Hepatocyte (in vitro differentiated cells): ENCODE data around the gene PLCD1.

Experiments used
- CTCF ChIP-seq: fragments of 200-600 bp; sonication (generic); IDR thresholded peaks from 2 replicates; pipeline ENCODE4 v1.5.1; 2016; ENCODE audit warnings: antibody characterized with exemption, mild to moderate bottlenecking; ENCODE audit not compliant: poor library complexity
- EZH2 ChIP-seq: fragments of 200-600 bp; sonication (generic); IDR thresholded peaks from 2 replicates; pipeline ENCODE4 v1.6.1; 2016; ENCODE audit warnings: antibody characterized with exemption, mild to moderate bottlenecking, borderline replicate concordance
- EZH2phosphoT487 ChIP-seq: fragments of 200-600 bp; sonication (generic); IDR thresholded peaks from one replicate; pipeline ENCODE4 v1.6.1; 2018; ENCODE audit warnings: antibody characterized with exemption, mild to moderate bottlenecking, low read depth, moderate library complexity; ENCODE audit not compliant: unreplicated experiment, severe bottlenecking

DNA sequence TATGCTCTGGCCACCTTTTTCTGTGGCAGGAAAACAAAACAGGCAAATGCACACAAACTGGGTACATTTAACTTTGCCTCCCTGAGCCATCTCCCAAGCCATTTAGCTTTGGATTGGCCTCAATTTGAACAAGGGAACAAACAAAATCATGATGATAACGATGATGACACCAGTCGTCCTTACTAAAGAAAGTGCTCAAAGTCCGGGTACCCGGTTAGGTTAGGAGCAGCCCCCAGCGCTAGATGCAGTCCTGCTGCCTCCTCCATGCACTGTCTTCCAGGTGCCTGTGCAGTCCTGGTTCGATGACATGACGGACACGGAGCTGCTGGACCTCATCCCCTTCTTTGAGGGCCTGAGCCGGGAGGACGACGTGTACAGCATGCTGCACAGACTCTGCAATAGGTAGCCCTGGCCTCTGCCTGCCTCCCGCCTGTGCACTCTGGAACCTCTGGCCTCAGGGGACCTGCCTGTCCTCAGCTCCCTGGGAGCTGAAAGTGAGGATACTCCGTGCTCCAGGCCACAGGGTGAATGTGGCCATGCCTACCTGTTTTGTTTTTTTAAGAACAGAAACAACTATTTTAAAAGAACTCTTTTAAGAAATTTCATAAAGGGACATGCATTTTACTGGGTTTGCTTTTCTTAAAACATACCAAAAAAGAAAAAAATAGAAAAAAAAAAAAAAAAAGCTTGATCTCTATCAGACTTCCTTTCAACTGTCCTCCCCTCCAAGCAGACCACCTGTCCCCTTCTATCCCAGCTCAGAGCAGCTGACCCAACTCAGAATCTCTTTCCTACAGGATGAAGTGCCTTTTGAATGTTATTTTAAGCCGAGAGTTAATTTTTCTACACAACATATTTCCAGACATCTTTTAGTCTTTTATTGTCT lies 48.7 kb downstream of the PLCD1 start:
- TF ChIP-seq CTCF (no peak), EZH2phosphoT487 (no peak), EZH2 (no peak)
